Stimulated activated CD4-positive, alpha-beta T cell treated with anti-CD3 and anti-CD28 coated beads, Interleukin-1b, Interleukin-23, amount 100 ng/mL, for 1 hour (primary cell): ENCODE data around the gene GTF2F2.

Experiments used
- DNase-seq, 2 donors: peaks; one replicate each; pipeline ENCODE4 v3.0.0-alpha.2; 2020; ENCODE audit warnings: low read depth in 2 of 2

GTF2F2 gene, protein sequence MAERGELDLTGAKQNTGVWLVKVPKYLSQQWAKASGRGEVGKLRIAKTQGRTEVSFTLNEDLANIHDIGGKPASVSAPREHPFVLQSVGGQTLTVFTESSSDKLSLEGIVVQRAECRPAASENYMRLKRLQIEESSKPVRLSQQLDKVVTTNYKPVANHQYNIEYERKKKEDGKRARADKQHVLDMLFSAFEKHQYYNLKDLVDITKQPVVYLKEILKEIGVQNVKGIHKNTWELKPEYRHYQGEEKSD

DNA sequence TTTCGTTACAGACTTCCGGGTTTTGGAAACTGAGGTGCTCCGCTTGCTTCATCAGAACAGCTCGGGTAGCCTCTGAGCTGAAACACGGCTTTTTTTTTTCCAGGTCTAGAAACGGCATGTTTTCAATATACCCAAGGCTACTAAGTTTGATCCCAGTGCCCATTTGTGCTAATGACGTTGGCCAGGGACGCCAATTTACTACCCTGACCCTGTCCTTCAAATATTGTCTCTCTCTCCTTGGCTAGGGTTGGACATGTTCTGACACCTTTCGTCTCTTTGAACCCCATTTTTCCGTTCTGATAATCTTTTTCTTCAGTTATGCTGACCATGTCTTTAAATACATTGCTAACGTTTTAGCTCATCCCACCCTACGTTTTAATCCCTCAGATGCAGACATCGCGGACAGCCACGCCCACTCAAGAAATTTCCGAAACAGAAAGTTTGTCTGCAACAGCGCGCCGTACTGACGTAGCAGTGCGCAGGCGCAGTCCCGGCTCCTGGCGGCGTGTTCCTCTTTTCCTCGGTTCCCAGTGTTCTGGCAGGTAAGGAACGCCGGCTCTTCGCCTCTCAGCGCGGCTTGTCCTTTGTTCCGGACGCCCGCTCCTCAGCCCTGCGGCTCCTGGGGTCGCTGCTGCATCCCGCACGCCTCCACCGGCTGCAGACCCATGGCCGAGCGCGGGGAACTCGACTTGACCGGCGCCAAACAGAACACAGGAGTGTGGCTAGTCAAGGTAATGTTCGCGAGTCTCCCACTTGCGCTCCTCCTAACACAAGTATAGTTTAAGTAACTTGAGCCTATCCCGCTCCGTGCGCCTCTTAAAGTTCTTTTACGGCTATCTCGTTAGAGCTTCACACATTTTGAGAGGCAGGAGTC lies at the start of gene GTF2F2:
Gene GTF2F2 (plus strand): TSS at position 520 of the 874 bp plus-strand sequence. CDS start 146 bp downstream, at position 666.
- DNase-seq = peak; percentile 67 to 73

DNA sequence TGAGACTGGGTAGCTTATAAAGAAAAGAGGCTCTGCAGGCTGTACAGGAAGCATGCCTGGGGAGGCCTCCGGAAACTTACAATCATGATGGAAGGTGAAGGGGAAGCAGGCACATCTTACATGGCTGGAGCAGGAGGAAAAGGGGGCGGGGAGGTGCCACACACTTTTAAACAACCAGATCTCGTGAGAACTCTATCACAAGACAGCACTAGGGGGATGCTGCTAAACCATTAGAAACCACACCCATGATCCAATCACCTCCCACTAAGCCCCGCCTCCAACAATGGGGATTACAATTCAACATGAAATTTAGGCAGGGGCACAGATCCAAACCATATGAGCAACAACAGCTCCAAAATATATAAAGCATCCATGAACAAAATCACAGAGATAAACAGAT lies 46.5 kb upstream of the GTF2F2 start:
- no peak for DNase-seq

DNA sequence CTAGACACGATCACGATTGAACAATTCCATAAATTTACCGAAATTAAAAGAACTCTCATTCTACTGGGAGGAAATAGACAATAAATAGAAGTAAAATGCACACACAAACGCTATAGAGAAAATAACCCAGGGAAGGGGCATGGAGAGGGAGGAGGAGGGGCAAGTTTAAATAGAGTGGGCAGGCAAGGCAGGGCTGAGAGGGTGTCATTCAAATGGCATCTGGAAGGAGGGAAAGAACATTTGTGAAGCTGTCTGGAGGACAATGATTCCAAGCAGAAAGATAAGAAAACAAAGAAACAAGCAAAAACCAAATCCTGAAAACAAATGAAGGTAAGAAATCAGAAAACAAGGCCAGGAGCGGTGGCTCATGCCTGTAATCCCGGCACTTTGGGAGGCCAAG lies 45.6 kb upstream of the GTF2F2 start:
- DNase-seq = no peak

DNA sequence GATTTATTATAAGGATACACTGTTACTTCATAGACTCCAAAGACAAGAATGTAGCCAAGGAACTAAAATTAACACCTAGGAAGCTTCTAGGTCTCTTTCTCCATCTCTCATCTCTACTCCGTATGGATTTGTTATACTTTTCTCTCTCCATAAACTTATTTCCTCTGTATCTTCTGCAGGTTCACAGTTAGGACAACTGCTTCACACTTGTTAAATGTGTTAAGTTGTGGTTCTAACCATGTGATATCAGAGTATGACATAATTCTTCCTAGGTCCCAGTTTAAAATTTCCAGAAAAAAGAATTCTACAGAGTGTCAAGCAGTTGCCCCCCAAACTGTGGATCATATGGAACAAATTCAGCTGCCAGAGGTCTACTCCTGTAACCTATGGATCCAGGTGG lies 42.3 kb upstream of the GTF2F2 start:
- DNase-seq = no peak

DNA sequence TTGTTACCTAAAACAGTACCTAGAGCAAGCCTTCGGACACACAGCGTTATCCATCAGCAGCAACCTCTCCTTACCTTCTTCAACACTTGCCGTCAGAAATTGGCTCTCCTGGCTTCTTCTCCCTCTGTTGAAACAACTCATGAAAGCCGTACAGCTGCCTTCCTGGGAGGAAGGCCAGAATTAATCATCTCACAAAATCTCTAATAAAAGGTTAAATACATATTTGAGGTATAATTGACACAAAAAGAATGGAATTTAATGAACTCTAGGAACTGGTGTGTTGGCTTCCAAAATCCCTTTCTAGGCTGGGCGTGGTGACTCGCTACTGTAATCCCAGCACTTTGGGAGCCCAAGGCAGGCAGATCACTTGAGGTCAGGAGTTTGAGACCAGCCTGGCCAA lies 37.3 kb upstream of the GTF2F2 start:
- DNase-seq = no peak

DNA sequence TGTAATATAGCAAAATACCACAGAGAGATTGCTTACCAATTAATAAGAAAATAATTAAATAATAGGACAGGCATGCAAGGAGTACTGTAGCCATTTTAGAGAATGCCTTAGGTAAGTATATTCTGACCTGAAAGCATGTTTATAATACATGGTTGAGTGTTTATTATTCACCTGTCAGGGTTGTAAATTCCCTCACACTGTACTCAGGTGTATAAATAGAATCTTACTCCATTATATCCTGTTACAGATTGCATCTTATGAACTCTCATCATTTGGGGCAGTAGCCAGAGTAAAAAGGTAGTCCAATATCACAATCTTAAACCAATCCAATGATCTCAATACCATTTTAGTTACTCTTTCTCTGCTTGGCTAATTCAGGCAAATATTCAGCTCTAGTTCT lies 35.8 kb upstream of the GTF2F2 start:
- DNase-seq = no peak

DNA sequence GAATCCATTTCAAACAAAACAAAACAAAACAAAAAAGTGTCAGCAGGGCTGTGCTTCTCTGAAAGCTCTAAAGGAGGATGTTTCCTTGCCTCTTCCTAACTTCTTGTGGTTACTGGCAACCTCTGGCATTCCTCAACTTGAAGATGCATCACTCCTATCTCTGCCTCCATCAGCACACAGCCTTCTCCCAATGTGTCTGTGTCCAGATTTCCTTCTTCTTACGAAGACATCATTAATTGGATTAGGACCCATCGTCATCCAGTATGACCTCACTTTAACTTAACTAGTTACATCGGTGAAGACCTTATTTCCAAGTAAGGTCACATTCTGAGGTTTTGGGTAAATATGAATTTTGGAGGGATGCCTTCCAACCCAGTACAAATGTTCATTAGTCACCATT lies 33.8 kb upstream of the GTF2F2 start:
- no peak for DNase-seq

DNA sequence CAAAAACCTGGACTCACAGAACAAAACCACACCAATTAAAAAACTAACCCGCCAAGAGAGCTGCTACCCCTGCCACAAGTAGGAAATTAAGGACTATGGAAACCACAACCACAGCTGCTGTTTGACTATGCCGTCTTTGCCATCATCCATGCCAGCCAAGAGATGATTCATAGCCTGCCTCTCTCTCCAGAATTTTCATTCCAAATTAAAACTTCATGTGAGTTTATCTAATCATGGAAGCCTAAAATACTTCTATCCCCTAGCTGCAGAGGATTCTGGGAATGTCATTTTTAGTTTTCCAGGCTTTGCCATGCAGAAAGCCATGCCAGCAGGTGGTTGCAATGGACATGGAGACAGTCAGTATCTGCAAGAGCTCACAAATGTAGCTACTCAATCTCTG lies 27.6 kb upstream of the GTF2F2 start:
- no peak for DNase-seq

DNA sequence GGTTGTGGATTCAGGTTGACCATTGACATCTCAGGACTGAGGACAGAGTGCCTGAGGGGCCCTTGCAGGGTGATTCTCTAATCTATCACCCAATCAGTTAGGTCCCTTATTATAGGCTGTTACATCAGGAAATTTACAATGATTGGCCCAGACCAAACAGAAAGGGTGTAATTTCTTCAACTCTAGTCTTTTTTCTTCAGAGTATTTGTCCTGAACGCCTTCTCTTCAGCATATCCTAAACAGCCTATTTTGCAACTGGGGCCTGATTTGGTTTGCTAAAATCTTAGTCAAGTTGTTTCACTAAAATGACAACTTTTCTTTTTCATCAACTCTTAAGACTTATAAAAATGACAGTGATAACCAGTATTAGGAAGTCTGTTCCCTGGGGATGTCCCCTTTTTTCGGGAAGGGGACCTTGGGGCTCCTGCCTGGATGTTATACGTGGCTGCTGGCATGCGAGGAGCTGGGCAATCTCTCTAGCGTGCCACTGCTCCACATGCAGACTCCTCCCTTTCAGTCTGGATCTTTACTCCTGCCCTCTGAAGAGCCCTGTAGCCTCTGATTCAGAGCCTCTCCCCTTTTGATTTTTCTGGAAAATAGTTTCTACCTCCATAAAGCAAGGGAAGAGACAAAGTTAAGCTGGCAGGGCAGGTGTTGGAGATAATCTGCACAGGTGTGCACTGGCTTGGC lies 19.6 kb upstream of the GTF2F2 start:
- DNase-seq = no peak

DNA sequence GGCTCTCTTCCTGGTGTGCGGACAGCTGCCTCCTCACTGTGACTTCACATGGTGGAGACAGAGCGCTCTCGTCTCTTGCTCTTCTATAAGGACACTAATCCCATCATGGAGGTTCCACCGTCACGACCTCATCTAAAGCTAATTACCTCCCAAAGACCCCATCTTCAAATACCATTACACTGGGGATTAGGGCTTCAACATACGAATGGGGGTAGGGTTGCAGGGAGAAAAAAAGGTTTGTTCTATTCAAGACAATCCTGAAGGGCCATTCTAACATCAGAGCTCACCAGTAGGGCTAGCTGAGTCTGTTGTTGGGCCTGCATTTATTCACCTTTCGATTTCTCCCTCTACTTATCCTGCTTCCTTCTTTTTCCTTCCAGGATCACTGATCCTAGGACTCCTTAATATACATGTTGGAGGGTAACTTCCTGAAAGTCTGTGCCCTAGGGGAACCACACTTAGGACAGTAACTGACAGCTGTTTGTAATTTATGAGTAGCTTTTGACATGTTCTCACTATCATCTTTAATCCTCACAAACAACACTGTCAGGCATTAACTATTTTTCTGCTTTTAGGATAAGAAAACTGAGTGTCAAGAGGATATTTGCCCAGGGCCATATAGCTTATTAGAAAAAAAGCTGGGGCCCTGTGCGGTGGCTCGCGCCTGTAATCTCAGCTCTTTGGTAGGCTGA lies 18.8 kb upstream of the GTF2F2 start:
- no peak for DNase-seq

DNA sequence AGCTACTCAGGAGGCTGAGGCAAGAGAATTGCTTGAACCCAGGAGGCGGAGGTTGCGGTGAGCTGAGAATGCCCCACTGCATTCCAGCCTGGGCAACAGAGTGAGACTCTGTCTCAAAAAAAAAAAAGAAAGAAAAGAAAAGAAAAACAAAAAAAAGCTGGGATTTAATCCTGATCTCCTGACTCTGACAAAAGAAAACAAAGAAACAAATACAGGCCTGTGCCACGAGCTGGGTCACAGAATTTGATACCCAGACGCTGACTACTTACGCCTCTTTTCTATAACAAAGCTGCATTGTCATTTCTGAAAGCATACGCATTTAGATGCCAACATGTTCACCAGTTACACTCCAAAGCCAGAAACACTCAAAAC lies 18.2 kb upstream of the GTF2F2 start:
- DNase-seq = no peak

DNA sequence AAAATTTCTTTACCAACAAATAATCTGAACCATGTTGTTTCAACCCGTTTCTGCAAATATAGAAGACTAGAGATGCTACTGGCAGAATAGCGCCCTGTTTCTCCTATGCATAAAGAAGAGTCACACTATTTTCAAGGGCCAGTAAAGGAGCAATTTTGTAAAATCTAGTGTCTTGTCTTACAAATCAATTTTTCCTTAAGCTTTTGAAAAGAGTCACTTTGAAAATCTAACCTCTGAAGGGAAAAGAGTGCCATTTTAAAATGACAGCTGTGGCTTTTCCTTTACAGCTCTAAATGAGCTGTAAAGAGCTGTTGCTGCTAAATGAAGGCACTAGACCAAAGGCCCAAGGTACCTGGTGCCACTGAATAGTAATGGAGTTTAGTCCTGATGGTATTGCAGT lies 16.9 kb upstream of the GTF2F2 start:
- DNase-seq = no peak

DNA sequence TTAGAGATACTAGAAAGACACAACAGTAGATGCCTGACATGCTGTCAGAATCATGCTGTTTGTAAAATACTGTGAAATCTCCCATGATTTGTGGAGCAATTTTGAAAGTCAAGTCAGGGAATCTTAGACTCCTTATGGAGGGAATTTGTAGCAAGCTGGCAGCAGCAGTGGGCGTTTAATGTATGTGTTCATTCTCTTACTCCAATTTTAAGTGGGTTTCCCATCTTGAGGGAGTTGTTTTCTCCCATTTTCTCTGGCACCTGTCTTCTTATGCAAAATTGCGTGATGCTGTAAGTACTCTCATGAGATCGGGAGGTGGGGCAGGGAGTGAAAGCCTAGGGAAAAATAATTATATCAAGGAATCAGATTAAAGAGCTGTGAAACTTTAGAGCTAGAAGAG lies 16.0 kb upstream of the GTF2F2 start:
- no peak for DNase-seq

DNA sequence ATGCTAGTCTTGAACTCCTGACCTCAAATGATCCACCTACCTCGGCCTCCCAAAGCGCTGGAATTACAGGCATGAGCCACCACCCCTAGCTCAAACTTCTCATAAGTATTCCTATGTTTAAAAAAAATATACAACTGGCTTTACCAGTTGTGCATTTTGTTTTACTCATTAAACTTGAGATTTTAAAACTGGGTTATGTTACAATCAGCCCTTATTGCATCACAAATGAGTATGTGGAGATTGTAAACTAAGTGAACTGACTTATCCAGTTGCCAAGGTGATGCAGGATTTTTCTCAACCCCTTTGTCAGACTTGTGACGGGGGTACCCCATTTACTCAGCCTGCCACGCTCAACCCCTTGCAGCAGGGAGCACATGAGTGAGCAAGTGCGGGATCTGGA lies 14.4 kb upstream of the GTF2F2 start:
- no peak for DNase-seq

DNA sequence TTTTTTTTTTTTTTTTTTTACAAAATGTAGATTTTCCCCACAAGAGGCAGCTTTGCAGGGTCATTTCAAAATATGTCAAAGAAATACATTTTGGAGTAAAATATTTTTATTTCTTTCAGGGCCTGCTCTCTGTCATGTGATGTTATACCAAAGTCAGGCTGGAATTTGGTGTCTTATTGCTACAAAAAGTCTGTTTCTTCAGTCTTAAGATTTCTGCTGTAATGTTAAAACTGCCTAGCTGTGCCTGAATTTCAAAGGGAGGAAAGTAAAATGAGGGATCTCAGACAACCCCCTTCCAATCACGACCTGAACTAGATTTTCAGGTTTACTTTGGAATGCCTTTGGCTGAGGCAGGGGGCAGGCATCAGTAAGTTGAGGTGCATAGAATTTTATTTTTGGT lies 12.8 kb upstream of the GTF2F2 start:
- DNase-seq = no peak

DNA sequence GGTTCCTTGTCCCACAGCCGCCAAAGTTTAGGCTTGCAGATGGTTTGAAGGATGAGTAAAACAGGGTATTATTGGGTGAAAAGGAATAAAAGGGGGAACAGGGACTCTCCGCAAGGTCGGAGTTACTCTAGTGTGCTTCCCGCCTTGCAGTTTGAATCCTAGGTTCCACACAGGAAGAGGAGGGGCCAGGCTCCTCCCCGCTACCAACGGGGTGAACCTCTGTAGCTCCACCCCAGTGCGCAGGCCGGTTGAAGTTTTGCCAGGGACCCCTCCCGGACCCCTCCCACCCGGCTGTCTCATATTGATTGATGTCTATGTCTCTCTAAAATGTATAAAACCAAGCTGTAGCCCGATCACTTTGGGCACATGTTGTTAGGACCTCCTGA lies 11.6 kb upstream of the GTF2F2 start:
- DNase-seq = no peak

DNA sequence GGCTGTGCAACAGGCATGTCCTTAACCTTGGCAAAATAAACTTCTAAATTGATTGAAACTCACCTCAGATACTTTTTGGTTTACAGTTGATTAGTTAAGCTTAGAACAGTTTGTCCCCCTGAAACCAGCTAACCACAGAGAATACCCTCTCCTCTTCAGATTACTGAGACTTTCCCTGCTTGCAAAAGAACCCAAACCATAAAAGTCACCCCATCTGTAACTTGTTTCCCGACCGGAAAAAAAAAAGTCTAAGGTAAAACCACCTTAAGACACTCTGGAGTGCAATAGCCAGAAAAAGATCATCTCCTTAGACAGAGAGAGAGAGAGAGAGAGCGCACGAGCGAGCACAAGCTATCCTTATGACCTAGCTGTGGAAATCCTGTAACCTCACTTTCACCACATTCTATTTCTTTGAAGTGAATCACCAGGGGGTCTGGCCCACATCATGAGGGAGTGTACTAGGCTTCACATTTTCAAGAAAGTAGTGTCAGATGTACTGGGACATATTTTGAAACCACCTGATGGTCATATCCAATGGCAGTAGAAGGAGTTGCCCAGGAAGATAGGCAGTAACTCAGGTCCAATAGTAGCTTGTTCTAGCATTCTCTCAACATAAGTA lies 11.1 kb upstream of the GTF2F2 start:
- DNase-seq = no peak

DNA sequence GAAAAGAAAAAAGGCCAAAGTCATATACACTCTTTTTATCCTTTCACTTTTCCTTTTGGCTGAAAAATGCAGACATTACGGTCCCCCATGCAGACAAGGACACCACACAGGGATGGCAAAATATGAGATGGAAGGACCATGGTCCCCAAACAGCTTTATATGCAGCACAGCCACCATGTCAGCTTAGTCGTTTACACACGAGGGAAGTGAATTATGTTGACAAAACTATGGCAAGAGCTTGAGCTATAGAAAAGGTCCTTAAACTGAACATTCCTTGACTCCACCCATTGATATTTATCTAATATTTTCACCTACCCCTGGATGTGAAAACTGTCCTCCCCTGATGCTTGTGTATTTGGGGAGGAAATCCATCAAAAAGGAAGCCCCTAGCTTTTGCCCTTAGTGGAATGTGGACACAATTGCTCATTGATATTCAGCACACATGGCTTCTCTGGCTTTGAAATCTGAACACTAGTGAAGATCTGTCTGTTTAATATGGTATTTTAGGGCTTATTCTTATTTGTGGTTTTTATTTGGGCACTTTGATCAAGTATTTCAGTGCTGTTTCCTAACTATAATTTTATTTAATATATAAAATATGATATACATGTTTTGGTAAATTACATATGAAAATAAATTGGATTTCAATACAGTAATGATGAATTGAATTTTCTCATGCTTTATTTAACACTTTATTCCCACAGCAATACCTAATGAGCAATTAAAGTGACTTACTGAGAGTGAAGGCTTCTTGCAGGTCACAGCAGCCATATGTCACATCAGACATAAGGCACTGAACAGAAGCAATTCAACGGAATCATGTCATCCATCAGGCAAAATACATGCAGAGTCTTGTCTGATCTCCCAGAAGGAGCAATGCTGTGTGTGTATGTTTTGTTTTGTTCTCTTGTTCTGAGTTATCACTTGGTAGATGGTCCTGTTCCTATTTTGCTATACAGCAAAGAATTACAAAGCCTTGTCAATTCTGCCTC lies 6.8 kb upstream of the GTF2F2 start:
- DNase-seq = no peak

DNA sequence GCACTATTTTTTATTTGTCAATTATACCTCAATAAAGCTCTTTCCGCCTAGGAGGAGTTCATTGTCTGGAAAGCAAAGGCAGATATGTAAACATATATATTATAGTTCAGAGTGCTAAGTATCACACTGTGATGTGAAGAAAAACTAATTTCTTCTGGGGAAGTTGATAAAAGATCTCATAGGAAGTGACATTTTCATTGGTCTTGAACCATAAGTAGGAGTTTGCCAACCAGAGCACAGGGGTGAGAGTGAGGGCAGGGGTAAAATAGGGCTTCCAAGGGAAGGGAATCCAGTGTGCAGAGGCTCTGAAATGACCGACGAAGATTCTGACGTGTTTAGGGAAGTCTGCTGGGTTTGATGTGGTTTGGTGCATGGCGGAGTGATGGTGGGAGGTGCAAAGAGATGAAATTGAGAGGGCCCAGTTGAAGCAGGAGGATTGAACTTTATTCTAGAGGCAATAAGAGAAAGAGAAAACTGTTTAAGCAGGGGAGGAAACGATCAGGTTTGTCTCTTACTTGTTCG lies 780 bp upstream of the GTF2F2 start:
- peak; percentile 10 to 12 for DNase-seq
